GM13977 (cell line): Measurements from ENCODE around the gene MCTP2.

ENCODE experiments used
- DNase-seq: peaks from one replicate; pipeline ENCODE4 v3.0.0; 2012; ENCODE audit warnings: low spot score
- CTCF ChIP-seq: IDR thresholded peaks from 2 replicates; pipeline ENCODE4 v1.5.1; 2012; ENCODE audit warnings: mild to moderate bottlenecking, control low read depth; ENCODE audit not compliant: insufficient read depth; ENCODE audit errors: extremely low read depth, missing control alignments
- in situ Hi-C: fragments of 300-500 bp; cut with MboI; formaldehyde crosslinking; loops from one replicate; pipeline ENCODE4 v1.12.0; 2022; ENCODE audit warnings: low sequenced_read_pairs, low pct_unique_long_range_greater_than_20kb, mixed read lengths, inconsistent platforms; ENCODE audit not compliant: unreplicated experiment

Gene MCTP2

GRCh38 chr15:94360251-94360685, 128.9 kb downstream of the MCTP2 start:
- no peak for TF ChIP-seq CTCF
- in situ Hi-C loops: no loop called here

GRCh38 chr15:94362385-94363092, 131.2 kb downstream of the MCTP2 start:
- no peak for TF ChIP-seq CTCF
- no peak for DNase-seq
- in situ Hi-C loops: no loop called here

More at GRCh38 chr15:94360251-94360685, 128.9 kb downstream of the MCTP2 start:
- no peak for DNase-seq

GRCh38 chr15:94363382-94363781, 132.0 kb downstream of the MCTP2 start:
- TF ChIP-seq CTCF: no peak
- in situ Hi-C loops: no loop called here
- no peak for DNase-seq

GRCh38 chr15:94366781-94367180, 135.4 kb downstream of the MCTP2 start:
- no peak for TF ChIP-seq CTCF
- DNase-seq: no peak
- in situ Hi-C loops: no loop called here

- DNase-seq: no peak
- in situ Hi-C loops: no loop called here
- TF ChIP-seq CTCF: no peak
These were observed 136.6 kb downstream of the MCTP2 start for GRCh38 chr15:94367726-94368535.

GRCh38 chr15:94370206-94370935, 139.0 kb downstream of the MCTP2 start:
- in situ Hi-C loops: no loop called here
- no peak for DNase-seq

More at GRCh38 chr15:94370206-94370935, 139.0 kb downstream of the MCTP2 start:
- TF ChIP-seq CTCF: no peak
